GM12878 (cell line): Measurements from ENCODE around the gene VPS26A.
A peak's percentile ranks its signal among the peaks of the same experiment; 100 is the strongest.

Experiments used
- CEBPB ChIP-seq, 2 experiments: fragments of 150-350 bp in 1 of 2; IDR thresholded peaks; 2 replicates each; pipeline ENCODE4 v1.6.1; 2012 to 2014; ENCODE audit warnings: low read depth in 2 of 2, low read length in 2 of 2, borderline replicate concordance in 1 of 2, inconsistent platforms in 1 of 2
- EZH2 ChIP-seq: IDR thresholded peaks from 2 replicates; pipeline ENCODE4 v1.6.1; 2012; ENCODE audit warnings: low read depth, mild to moderate bottlenecking, control low read depth, inconsistent platforms, low read length, borderline replicate concordance; ENCODE audit not compliant: control insufficient read depth
- FOS ChIP-seq: IDR thresholded peaks from 3 replicates; pipeline ENCODE4 v1.6.1; 2011; ENCODE audit warnings: borderline replicate concordance; ENCODE audit not compliant: insufficient read length; ENCODE audit errors: extremely low read depth
- GATAD2B ChIP-seq: fragments of 450-650 bp; conservative IDR thresholded peaks from 2 replicates; pipeline ENCODE4 v1.6.1; 2017; ENCODE audit warnings: low read depth, mild to moderate bottlenecking, moderate library complexity
- NR2C1 ChIP-seq: fragments of 450-650 bp; IDR thresholded peaks from 2 replicates; pipeline ENCODE4 v1.6.1; 2017; ENCODE audit warnings: antibody characterized with exemption, mild to moderate bottlenecking, moderate library complexity
- POLR2A ChIP-seq: IDR thresholded peaks from 2 replicates; pipeline ENCODE4 v1.6.1; 2011; ENCODE audit warnings: low read depth, mild to moderate bottlenecking, low read length
- TAF1 ChIP-seq: IDR thresholded peaks from 2 replicates; pipeline ENCODE4 v1.6.1; 2011; ENCODE audit warnings: mild to moderate bottlenecking, low read depth, low read length, borderline replicate concordance
- ZBED1 ChIP-seq: IDR thresholded peaks from 2 replicates; pipeline ENCODE4 v1.6.1; 2016; ENCODE audit warnings: borderline replicate concordance
- ZNF274 ChIP-seq: IDR thresholded peaks from one replicate; pipeline ENCODE4 v1.8.0; 2011; ENCODE audit not compliant: insufficient read length, insufficient read depth
- TF ChIP-seq, protein P1 (sequence below), 3 experiments: IDR thresholded peaks in 2 of 3; conservative IDR thresholded peaks in 1 of 3; 2 replicates each; pipeline ENCODE4 v1.5.1; 2011; ENCODE audit warnings: low read depth in 3 of 3, low read length in 3 of 3, mild to moderate bottlenecking in 3 of 3, control low read depth in 2 of 3, moderate library complexity in 2 of 3, inconsistent platforms in 1 of 3, mixed read lengths in 1 of 3; ENCODE audit not compliant: control insufficient read depth in 2 of 3, insufficient read depth in 1 of 3; ENCODE audit errors: extremely low read depth in 1 of 3
- TF ChIP-seq, protein P2 (sequence below): IDR thresholded peaks from 2 replicates; pipeline ENCODE4 v1.6.1; 2012; ENCODE audit warnings: low read length, inconsistent platforms
- TF ChIP-seq, protein P3 (sequence below): fragments of 150-350 bp; IDR thresholded peaks from 2 replicates; pipeline ENCODE4 v1.6.1; 2016; ENCODE audit warnings: low read depth, low read length
- TF ChIP-seq, protein P4 (sequence below): IDR thresholded peaks from 2 replicates; pipeline ENCODE4 v1.6.1; 2012; ENCODE audit warnings: low read depth, low read length, improper control_type of control experiment
- TF ChIP-seq, protein P5 (sequence below): fragments of 450-650 bp; IDR thresholded peaks from 2 replicates; pipeline ENCODE4 v1.6.1; 2016; ENCODE audit warnings: mild to moderate bottlenecking, moderate library complexity, borderline replicate concordance

DNA sequence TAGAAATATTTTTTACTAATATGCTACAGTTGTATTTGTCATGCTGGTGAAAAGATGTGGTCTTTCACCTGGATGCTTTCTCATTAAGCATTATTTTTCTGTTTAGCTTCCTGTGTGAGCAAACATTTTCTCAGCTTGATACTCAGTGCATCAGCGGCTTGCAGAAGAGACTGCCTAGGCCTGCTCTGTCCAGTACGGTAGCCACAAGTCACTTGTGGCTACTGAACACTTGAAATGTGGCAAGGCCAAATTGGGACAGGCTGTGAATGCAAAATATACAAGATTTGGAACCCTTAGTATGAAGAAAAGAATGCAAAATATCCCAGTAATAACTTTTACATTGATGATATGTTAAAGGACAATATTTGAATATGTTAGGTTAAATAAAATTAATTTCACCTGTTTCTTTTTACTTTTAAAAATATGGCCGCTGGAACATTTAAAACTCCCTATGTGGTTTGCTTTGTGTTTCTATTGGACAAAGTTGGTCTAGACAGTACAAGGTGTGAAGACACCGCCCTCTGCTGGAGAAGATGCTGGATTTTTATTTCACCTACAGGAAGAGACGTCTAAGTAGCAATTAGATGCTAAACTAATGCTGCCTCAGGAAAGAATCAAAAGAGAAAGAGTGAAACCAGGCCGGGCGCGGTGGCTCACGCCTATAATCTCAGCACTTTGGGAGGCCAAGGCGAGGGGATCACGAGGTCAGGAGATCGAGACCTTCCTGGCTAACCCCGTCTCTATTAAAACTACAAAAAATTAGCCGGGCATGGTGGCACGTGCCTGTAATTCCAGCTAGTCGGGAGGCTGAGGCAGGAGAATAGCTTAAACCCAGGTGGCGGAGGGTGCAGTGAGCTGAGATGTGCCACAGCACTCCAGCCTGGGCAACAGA, 30.8 kb upstream of the VPS26A start:
- TF ChIP-seq TAF1 = no peak
- TF ChIP-seq, protein P1, sequence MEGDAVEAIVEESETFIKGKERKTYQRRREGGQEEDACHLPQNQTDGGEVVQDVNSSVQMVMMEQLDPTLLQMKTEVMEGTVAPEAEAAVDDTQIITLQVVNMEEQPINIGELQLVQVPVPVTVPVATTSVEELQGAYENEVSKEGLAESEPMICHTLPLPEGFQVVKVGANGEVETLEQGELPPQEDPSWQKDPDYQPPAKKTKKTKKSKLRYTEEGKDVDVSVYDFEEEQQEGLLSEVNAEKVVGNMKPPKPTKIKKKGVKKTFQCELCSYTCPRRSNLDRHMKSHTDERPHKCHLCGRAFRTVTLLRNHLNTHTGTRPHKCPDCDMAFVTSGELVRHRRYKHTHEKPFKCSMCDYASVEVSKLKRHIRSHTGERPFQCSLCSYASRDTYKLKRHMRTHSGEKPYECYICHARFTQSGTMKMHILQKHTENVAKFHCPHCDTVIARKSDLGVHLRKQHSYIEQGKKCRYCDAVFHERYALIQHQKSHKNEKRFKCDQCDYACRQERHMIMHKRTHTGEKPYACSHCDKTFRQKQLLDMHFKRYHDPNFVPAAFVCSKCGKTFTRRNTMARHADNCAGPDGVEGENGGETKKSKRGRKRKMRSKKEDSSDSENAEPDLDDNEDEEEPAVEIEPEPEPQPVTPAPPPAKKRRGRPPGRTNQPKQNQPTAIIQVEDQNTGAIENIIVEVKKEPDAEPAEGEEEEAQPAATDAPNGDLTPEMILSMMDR (IDR thresholded peaks at IDR 0.05 in 2 of 3, conservative IDR thresholded peaks at IDR 0.05 in 1 of 3; ENCODE audit: control insufficient read depth in 2 of 3, extremely low read depth in 1 of 3, insufficient read depth in 1 of 3, low read depth in 3 of 3, low read length in 3 of 3) = peak; percentile 53 to 68 (median 60); a peak in 5 of 6 replicates
- no peak for TF ChIP-seq POLR2A
- no peak for TF ChIP-seq FOS
- TF ChIP-seq NR2C1 = no peak
- TF ChIP-seq GATAD2B = no peak
- TF ChIP-seq, protein P2, sequence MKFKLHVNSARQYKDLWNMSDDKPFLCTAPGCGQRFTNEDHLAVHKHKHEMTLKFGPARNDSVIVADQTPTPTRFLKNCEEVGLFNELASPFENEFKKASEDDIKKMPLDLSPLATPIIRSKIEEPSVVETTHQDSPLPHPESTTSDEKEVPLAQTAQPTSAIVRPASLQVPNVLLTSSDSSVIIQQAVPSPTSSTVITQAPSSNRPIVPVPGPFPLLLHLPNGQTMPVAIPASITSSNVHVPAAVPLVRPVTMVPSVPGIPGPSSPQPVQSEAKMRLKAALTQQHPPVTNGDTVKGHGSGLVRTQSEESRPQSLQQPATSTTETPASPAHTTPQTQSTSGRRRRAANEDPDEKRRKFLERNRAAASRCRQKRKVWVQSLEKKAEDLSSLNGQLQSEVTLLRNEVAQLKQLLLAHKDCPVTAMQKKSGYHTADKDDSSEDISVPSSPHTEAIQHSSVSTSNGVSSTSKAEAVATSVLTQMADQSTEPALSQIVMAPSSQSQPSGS = peak; percentile 33; the same call in 1 of the 2 replicates
- TF ChIP-seq, protein P3, sequence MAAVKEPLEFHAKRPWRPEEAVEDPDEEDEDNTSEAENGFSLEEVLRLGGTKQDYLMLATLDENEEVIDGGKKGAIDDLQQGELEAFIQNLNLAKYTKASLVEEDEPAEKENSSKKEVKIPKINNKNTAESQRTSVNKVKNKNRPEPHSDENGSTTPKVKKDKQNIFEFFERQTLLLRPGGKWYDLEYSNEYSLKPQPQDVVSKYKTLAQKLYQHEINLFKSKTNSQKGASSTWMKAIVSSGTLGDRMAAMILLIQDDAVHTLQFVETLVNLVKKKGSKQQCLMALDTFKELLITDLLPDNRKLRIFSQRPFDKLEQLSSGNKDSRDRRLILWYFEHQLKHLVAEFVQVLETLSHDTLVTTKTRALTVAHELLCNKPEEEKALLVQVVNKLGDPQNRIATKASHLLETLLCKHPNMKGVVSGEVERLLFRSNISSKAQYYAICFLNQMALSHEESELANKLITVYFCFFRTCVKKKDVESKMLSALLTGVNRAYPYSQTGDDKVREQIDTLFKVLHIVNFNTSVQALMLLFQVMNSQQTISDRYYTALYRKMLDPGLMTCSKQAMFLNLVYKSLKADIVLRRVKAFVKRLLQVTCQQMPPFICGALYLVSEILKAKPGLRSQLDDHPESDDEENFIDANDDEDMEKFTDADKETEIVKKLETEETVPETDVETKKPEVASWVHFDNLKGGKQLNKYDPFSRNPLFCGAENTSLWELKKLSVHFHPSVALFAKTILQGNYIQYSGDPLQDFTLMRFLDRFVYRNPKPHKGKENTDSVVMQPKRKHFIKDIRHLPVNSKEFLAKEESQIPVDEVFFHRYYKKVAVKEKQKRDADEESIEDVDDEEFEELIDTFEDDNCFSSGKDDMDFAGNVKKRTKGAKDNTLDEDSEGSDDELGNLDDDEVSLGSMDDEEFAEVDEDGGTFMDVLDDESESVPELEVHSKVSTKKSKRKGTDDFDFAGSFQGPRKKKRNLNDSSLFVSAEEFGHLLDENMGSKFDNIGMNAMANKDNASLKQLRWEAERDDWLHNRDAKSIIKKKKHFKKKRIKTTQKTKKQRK = no peak
- TF ChIP-seq ZNF274 = no peak
- no peak for TF ChIP-seq CEBPB (IDR thresholded peaks at IDR 0.05; ENCODE audit: borderline replicate concordance in 1 of 2, low read depth in 2 of 2, low read length in 2 of 2)
- no peak for TF ChIP-seq EZH2
- TF ChIP-seq ZBED1 = no peak
- TF ChIP-seq, protein P4, sequence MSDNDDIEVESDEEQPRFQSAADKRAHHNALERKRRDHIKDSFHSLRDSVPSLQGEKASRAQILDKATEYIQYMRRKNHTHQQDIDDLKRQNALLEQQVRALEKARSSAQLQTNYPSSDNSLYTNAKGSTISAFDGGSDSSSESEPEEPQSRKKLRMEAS = no peak
- TF ChIP-seq, protein P5, sequence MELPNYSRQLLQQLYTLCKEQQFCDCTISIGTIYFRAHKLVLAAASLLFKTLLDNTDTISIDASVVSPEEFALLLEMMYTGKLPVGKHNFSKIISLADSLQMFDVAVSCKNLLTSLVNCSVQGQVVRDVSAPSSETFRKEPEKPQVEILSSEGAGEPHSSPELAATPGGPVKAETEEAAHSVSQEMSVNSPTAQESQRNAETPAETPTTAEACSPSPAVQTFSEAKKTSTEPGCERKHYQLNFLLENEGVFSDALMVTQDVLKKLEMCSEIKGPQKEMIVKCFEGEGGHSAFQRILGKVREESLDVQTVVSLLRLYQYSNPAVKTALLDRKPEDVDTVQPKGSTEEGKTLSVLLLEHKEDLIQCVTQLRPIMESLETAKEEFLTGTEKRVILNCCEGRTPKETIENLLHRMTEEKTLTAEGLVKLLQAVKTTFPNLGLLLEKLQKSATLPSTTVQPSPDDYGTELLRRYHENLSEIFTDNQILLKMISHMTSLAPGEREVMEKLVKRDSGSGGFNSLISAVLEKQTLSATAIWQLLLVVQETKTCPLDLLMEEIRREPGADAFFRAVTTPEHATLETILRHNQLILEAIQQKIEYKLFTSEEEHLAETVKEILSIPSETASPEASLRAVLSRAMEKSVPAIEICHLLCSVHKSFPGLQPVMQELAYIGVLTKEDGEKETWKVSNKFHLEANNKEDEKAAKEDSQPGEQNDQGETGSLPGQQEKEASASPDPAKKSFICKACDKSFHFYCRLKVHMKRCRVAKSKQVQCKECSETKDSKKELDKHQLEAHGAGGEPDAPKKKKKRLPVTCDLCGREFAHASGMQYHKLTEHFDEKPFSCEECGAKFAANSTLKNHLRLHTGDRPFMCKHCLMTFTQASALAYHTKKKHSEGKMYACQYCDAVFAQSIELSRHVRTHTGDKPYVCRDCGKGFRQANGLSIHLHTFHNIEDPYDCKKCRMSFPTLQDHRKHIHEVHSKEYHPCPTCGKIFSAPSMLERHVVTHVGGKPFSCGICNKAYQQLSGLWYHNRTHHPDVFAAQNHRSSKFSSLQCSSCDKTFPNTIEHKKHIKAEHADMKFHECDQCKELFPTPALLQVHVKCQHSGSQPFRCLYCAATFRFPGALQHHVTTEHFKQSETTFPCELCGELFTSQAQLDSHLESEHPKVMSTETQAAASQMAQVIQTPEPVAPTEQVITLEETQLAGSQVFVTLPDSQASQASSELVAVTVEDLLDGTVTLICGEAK = no peak
